GM20000 (cell line): ENCODE data around the gene FAM98A.

Experiments
- DNase-seq: peaks from one replicate; pipeline ENCODE4 v3.0.0; 2012; ENCODE audit warnings: low spot score
- CTCF ChIP-seq: IDR thresholded peaks from 2 replicates; pipeline ENCODE4 v1.5.1; 2012; ENCODE audit warnings: mild to moderate bottlenecking, control low read depth; ENCODE audit errors: extremely low read depth, missing control alignments

FAM98A gene

GRCh38 chr2:33628031-33628827 is 29.1 kb upstream of the FAM98A start:
- no peak for DNase-seq
- TF ChIP-seq CTCF: no peak

- no peak for TF ChIP-seq CTCF
- DNase-seq: no peak
These were observed 19.9 kb upstream of the FAM98A start for GRCh38 chr2:33619028-33619427.

GRCh38 chr2:33617989-33618388 is 18.9 kb upstream of the FAM98A start:
- TF ChIP-seq CTCF: no peak

GRCh38 chr2:33617401-33617800 is 18.3 kb upstream of the FAM98A start:
- no peak for TF ChIP-seq CTCF
- DNase-seq: no peak

More at GRCh38 chr2:33617989-33618388, 18.9 kb upstream of the FAM98A start:
- DNase-seq: no peak

GRCh38 chr2:33616873-33617272 is 17.8 kb upstream of the FAM98A start:
- TF ChIP-seq CTCF: no peak
- DNase-seq: no peak

- no peak for DNase-seq
- no peak for TF ChIP-seq CTCF
These were observed 15.1 kb upstream of the FAM98A start for GRCh38 chr2:33614190-33614589.

- no peak for DNase-seq
- TF ChIP-seq CTCF: no peak
These were observed 8.8 kb upstream of the FAM98A start for GRCh38 chr2:33607905-33608304.
